A549 (cell line): ENCODE data around the gene THBS4.

Source experiments
- TF ChIP-seq, protein P1 (sequence below): fragments of >200 bp; sonication (Bioruptor Twin); formaldehyde crosslinking; IDR thresholded peaks from 3 replicates; pipeline ENCODE4 v1.5.1; 2016
- TF ChIP-seq, protein P2 (sequence below): fragments of >200 bp; sonication (Bioruptor Twin); formaldehyde crosslinking; IDR thresholded peaks from 3 replicates; pipeline ENCODE4 v1.6.1; 2016
- TF ChIP-seq, protein P3 (sequence below): IDR thresholded peaks from 2 replicates; pipeline ENCODE4 v1.6.1; 2012

DNA sequence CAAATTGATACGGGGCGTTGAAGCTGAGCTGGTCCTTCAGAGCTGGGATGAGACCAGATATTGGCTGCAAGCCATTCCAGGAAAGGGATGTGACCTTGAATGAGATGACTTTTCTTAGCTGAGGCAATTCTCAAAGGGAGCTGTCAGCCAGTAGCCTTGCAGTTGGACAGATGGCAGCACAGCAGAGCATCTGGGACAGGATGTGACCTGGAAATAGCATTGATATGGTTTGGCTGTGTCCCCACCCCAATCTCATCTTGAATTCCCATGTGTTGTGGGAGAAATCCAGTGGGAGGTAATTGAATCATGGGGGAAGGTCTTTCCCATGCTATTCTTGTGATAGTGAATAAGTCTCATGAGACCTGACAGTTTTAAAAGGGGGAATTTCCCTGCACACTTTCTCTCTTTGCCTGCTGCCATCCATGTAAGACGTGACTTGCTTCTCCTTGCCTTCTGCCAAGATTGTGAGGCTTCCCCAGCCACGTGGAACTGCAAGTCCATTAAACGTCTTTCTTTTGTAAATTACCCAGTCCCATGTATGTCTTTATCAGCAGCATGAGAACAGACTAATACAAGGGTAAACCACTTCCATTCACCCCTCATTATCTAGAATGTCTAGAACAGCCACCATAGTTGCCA is 24.3 kb upstream of the THBS4 start:
- TF ChIP-seq, protein P1, sequence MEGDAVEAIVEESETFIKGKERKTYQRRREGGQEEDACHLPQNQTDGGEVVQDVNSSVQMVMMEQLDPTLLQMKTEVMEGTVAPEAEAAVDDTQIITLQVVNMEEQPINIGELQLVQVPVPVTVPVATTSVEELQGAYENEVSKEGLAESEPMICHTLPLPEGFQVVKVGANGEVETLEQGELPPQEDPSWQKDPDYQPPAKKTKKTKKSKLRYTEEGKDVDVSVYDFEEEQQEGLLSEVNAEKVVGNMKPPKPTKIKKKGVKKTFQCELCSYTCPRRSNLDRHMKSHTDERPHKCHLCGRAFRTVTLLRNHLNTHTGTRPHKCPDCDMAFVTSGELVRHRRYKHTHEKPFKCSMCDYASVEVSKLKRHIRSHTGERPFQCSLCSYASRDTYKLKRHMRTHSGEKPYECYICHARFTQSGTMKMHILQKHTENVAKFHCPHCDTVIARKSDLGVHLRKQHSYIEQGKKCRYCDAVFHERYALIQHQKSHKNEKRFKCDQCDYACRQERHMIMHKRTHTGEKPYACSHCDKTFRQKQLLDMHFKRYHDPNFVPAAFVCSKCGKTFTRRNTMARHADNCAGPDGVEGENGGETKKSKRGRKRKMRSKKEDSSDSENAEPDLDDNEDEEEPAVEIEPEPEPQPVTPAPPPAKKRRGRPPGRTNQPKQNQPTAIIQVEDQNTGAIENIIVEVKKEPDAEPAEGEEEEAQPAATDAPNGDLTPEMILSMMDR: no peak
- TF ChIP-seq, protein P2, sequence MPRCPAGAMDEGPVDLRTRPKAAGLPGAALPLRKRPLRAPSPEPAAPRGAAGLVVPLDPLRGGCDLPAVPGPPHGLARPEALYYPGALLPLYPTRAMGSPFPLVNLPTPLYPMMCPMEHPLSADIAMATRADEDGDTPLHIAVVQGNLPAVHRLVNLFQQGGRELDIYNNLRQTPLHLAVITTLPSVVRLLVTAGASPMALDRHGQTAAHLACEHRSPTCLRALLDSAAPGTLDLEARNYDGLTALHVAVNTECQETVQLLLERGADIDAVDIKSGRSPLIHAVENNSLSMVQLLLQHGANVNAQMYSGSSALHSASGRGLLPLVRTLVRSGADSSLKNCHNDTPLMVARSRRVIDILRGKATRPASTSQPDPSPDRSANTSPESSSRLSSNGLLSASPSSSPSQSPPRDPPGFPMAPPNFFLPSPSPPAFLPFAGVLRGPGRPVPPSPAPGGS: no peak
- TF ChIP-seq, protein P3, sequence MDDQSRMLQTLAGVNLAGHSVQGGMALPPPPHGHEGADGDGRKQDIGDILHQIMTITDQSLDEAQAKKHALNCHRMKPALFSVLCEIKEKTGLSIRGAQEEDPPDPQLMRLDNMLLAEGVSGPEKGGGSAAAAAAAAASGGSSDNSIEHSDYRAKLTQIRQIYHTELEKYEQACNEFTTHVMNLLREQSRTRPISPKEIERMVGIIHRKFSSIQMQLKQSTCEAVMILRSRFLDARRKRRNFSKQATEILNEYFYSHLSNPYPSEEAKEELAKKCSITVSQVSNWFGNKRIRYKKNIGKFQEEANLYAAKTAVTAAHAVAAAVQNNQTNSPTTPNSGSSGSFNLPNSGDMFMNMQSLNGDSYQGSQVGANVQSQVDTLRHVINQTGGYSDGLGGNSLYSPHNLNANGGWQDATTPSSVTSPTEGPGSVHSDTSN: no peak
